ENCODE results near the gene UAP1. TPM values are rescaled to one million over a fixed set of nuclear protein-coding genes. Genes with fewer than 3 reads are reported as not detected.

UAP1 gene
- total RNA-seq, 3 donors from 2014 or later = 91.4 to 123 (median 116) TPM

- no peak overlapping the region for H3K4me3 ChIP-seq
- no peak for DNase-seq
- H3K4me1 ChIP-seq (ENCODE audit: low read depth) = no peaks in the 10 kb centered on the region
- no peak for ATAC-seq
- no peaks in the 10 kb centered on the region for H3K36me3 ChIP-seq (ENCODE audit: low read depth)
- intact Hi-C loops (cut with DNase I, micrococcal nuclease) = loop anchor here in 1 of 2 donors (10.0 kb wide), 1 partner anchor 187 kb away; no protein-coding TSS in a partner anchor
- no peak for TF ChIP-seq CTCF (IDR thresholded peaks at IDR 0.05)
- H3K9me3 ChIP-seq = peaks cover 10% of the 10 kb centered on the region
Measured at GRCh38 chr1:162617513-162617912, 56.0 kb downstream of the UAP1 start.

- H3K9me3 ChIP-seq = peaks cover 10% of the 10 kb centered on the region
- no peak for ATAC-seq
- no peak for DNase-seq
- intact Hi-C loops (cut with DNase I, micrococcal nuclease) = loop anchor here in 1 of 2 donors (10.0 kb wide), 1 partner anchor 186 kb away; no protein-coding TSS in a partner anchor
- H3K36me3 ChIP-seq (ENCODE audit: low read depth) = no peaks in the 10 kb centered on the region
- H3K4me3 ChIP-seq = no peak overlapping the region
- TF ChIP-seq CTCF (IDR thresholded peaks at IDR 0.05) = no peak
- H3K4me1 ChIP-seq (ENCODE audit: low read depth) = no peaks in the 10 kb centered on the region
Measured at GRCh38 chr1:162619076-162619475, 57.6 kb downstream of the UAP1 start.

DNA sequence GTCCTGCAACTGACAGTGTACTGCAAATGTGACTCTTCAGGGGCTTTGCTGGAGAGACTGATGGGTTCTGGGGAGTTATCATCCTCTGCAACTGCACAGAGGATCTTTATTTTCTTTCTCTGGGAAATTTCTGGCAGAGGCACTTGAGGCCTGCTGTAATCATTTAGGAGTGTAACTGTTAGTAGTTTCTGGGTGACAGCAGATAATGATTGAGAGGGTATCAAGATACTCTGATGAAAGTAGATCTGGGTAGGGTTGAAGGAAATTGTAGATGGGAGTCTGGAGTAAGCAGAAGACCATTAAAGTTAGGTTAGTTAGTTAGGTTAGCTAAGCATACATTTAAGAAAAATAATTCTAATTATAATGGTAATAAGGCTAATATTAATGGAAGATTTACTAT, 59.7 kb downstream of the UAP1 start:
- ATAC-seq (no peak), DNase-seq (no peak)
- no peak overlapping the region for H3K4me3 ChIP-seq
- intact Hi-C loops (cut with DNase I, micrococcal nuclease) = no loop called here
- no peaks in the 10 kb centered on the region for H3K4me1 ChIP-seq (ENCODE audit: low read depth)
- no peak for TF ChIP-seq CTCF (IDR thresholded peaks at IDR 0.05)
- no peaks in the 10 kb centered on the region for H3K36me3 ChIP-seq (ENCODE audit: low read depth)
- H3K9me3 ChIP-seq = peaks cover 10% of the 10 kb centered on the region

- no peak for TF ChIP-seq CTCF (IDR thresholded peaks at IDR 0.05)
- H3K36me3 ChIP-seq (ENCODE audit: low read depth) = no peaks in the 10 kb centered on the region
- no peak for ATAC-seq
- H3K9me3 ChIP-seq = no peaks in the 10 kb centered on the region
- intact Hi-C loops (cut with DNase I, micrococcal nuclease) = no loop called here
- DNase-seq = no peak
- no peaks in the 10 kb centered on the region for H3K4me1 ChIP-seq (ENCODE audit: low read depth)
- H3K4me3 ChIP-seq = no peak overlapping the region
Measured at GRCh38 chr1:162625679-162626078, 64.2 kb downstream of the UAP1 start.

DNA sequence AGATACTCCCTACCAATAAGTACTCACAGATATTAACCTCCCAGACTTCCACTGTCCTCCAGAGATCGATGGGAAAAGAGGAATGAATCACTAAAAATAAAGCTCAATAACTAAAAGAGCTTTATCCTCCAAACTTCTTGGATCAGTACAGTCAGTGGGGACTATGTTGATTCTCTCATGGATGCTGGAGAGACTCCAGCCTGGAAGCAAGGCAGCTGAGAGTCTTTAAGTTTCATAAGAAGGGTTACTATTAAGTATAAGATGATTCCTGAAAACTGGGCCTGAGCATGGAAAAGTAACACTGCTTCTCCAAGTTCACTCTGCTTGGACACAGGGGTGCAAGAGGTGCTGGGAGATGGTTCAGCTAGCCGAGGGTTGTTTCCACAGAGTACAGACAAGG, 64.6 kb downstream of the UAP1 start:
- no peak overlapping the region for H3K4me3 ChIP-seq
- TF ChIP-seq CTCF (IDR thresholded peaks at IDR 0.05) = no peak
- H3K36me3 ChIP-seq (ENCODE audit: low read depth) = no peaks in the 10 kb centered on the region
- ATAC-seq (no peak), DNase-seq (no peak)
- no peaks in the 10 kb centered on the region for H3K4me1 ChIP-seq (ENCODE audit: low read depth)
- intact Hi-C loops (cut with DNase I, micrococcal nuclease) = no loop called here
- no peaks in the 10 kb centered on the region for H3K9me3 ChIP-seq

DNA sequence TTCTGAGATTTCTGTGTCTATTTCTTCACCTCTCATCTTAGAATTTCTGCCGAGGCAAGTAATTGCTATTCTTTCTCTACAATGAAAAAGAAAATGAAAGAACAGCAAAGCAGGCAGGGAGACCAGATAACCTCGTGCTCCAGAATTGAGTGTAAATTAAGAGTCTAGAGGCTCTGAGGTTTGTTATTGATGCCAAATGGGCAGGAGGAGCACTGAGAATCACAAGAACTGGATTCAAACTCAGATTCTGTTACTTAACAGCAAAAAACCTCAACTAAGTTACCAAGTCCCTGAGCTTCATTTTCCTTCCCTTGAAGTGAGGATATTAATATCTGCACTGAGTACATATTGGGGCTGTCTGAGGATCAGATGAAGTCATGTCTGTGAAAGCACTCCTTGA, 65.2 kb downstream of the UAP1 start:
- Histone ChIP-seq H3K4me3 (no peak overlapping the region), H3K9me3 (no peaks in the 10 kb centered on the region), H3K36me3 (ENCODE audit: low read depth) (no peaks in the 10 kb centered on the region), H3K4me1 (ENCODE audit: low read depth) (no peaks in the 10 kb centered on the region)
- intact Hi-C loops (cut with DNase I, micrococcal nuclease) = no loop called here
- TF ChIP-seq CTCF (IDR thresholded peaks at IDR 0.05) = no peak
- ATAC-seq (no peak), DNase-seq (no peak)

All from mucosa of descending colon (tissue), 3 donors.